Head of caudate nucleus (tissue), 42 donors: ENCODE data around the gene NPY5R.

ENCODE experiments used
- DNase-seq, 42 donors: peaks; one replicate each; pipeline versions ENCODE4 v3.0.0 to v3.0.0-alpha.2; 2020 to 2021; ENCODE audit warnings: mixed read lengths in 7 of 42
- intact Hi-C: fragments of 100-400 bp; cut with DNase I; formaldehyde crosslinking; loops from one replicate; pipeline ENCODE4 v1.15.0; 2022

Gene NPY5R

GRCh38 chr4:163343604-163344146, at the start of gene NPY5R:
NPY5R (plus strand) TSS chr4:163343892; CDS start chr4:163350274, 6,382 bp downstream.
- intact Hi-C loops = no loop called here
- peak in 32 of 42 donors; percentile 6 to 58 (median 26) for DNase-seq

GRCh38 chr4:163295138-163295537, 48.6 kb upstream of the NPY5R start:
- intact Hi-C loops = no loop called here

GRCh38 chr4:163300445-163300844, 43.2 kb upstream of the NPY5R start:
- intact Hi-C loops = no loop called here
- DNase-seq = no peak

More at GRCh38 chr4:163295138-163295537, 48.6 kb upstream of the NPY5R start:
- DNase-seq = no peak

- DNase-seq = no peak
- intact Hi-C loops = no loop called here
Measured at GRCh38 chr4:163303069-163303468, 40.6 kb upstream of the NPY5R start.

- no peak for DNase-seq
- intact Hi-C loops = no loop called here
Measured at GRCh38 chr4:163309466-163309865, 34.2 kb upstream of the NPY5R start.

- DNase-seq = no peak
- intact Hi-C loops = no loop called here
Measured at GRCh38 chr4:163317110-163317509, 26.6 kb upstream of the NPY5R start.

- intact Hi-C loops = no loop called here
- peak in 31 of 42 donors; percentile 6 to 54 (median 28) for DNase-seq
Measured at GRCh38 chr4:163330916-163331628, 12.6 kb upstream of the NPY5R start.

GRCh38 chr4:163331629-163332376, 11.9 kb upstream of the NPY5R start:
- DNase-seq = peak in 36 of 42 donors; percentile 19 to 70 (median 46)
- intact Hi-C loops = no loop called here

- intact Hi-C loops = no loop called here
- peak; percentile 66 to 93 (median 83) for DNase-seq
Measured at GRCh38 chr4:163332526-163333406, 10.9 kb upstream of the NPY5R start, which contains the start of gene NPY1R. NPY1R (minus strand) TSS chr4:163332596; CDS start chr4:163326554, 6,042 bp downstream.

GRCh38 chr4:163335384-163335783, 8.3 kb upstream of the NPY5R start:
- intact Hi-C loops = no loop called here
- DNase-seq = no peak

GRCh38 chr4:163344147-163345125, 744 bp downstream of the NPY5R start:
- intact Hi-C loops = no loop called here
- peak in 23 of 42 donors; percentile 9 to 50 (median 20) for DNase-seq

GRCh38 chr4:163350672-163351071, 7.0 kb downstream of the NPY5R start:
- DNase-seq = no peak
- intact Hi-C loops = no loop called here

GRCh38 chr4:163353054-163353453, 9.4 kb downstream of the NPY5R start:
- intact Hi-C loops = no loop called here
- no peak for DNase-seq

GRCh38 chr4:163356104-163356503, 12.4 kb downstream of the NPY5R start:
- intact Hi-C loops = no loop called here
- DNase-seq = no peak

GRCh38 chr4:163367651-163368050, 24.0 kb downstream of the NPY5R start:
- intact Hi-C loops = no loop called here
- DNase-seq = no peak

GRCh38 chr4:163372029-163372428, 28.3 kb downstream of the NPY5R start:
- intact Hi-C loops = no loop called here
- no peak for DNase-seq

GRCh38 chr4:163378661-163379060, 35.0 kb downstream of the NPY5R start:
- no peak for DNase-seq
- intact Hi-C loops = no loop called here

- intact Hi-C loops = no loop called here
- DNase-seq = no peak
Measured at GRCh38 chr4:163380703-163381102, 37.0 kb downstream of the NPY5R start.
